Activated T-cell treated with anti-CD3 and anti-CD28 coated beads for 4 hours (primary cell): ENCODE results near the gene SERAC1.
"Not testable (repeated sequence)": the region's sequence is repeated elsewhere in the genome, so short reads cannot be mapped to it uniquely, and the experiment has no call there.

Experiments used
- DNase-seq: peaks from one replicate; pipeline ENCODE4 v3.0.0-alpha.2; 2020

SERAC1 gene

DNA sequence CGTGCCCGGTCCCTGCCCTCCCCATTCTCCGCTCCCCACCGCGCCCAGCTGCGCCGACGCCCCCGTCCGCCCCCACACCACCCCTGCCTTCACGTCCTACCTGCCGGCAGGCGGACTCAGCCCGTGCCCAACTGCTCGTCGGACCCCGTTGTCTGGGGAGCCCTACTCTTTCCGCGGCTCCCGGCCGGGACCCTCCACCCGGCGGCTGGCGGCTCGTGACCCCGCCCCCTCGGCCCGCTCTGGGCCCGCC lies at the start of gene SERAC1:
Gene SERAC1 (minus strand): TSS at position 223 of the 250 bp plus-strand sequence. CDS start 9,899 bp downstream, outside the sequence.
- no peak for DNase-seq

DNA sequence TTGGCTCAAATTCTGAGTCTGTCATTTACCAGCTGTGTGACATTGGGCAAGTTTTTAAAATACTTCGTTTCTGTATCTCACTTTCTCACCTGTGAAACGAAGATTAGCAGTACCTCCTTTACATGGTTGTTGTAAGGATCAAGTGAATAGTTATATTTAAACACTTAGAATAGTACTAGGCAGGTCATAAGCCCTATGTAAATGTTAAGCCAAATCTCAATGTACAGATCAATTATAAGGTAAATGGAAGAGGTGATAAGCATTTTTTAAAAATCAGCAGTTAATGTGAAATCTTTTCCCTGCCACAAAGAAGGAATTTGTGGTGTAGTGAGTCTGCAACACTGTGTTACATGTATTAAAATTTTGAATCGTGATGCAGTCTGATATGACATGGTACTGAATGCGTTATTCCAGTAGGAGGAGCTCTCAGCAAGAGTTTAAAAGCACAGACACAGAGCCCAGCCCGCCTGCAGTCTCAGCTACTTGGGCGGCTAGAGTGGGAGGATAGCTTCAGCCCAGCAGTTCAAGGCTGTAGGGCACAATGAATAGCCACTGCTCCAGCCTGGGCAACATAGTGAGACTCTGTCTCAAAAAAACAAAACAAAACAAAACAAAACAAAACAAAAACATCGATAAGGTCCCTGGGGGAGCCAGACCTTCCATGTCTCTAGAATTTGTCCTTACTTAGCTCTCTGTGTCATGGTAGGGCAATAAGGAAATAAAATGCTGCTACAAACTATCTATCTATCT lies 46.0 kb upstream of the SERAC1 start:
- DNase-seq = peak; percentile 25

DNA sequence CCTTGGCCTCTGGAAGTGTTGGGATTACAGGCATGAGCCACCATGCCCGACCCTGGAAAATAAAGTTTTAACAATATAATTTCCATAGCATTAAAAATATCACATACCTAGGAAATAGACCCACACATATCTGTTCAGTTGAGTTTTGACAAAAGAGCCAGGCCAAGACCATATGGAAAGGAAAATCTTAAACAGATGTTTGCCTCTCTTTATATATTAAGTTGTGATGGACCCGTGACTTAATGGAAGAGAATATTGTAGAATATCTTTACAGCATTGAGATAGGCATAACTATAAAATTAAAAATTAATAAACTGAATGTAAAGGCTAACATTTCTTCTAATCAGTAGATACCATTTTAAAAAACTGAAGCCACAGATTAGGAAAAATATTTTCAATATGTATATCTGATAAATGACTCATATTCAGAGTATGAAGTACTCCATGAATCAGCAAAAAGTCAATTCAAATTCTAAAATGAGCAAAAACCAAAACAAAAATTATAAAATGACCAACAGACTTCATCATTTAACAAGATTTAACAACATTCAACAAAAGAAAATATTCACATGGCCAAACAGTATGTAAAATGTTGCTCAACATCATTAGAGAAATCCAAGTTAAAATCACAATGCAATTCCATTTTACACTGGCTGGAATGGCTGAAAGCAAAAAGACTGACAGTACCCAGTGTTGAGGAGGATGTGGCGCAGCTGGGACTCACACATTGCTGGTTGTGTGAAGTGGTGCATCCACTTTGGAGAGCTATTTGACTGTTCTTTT lies 43.4 kb upstream of the SERAC1 start:
- DNase-seq = no peak

DNA sequence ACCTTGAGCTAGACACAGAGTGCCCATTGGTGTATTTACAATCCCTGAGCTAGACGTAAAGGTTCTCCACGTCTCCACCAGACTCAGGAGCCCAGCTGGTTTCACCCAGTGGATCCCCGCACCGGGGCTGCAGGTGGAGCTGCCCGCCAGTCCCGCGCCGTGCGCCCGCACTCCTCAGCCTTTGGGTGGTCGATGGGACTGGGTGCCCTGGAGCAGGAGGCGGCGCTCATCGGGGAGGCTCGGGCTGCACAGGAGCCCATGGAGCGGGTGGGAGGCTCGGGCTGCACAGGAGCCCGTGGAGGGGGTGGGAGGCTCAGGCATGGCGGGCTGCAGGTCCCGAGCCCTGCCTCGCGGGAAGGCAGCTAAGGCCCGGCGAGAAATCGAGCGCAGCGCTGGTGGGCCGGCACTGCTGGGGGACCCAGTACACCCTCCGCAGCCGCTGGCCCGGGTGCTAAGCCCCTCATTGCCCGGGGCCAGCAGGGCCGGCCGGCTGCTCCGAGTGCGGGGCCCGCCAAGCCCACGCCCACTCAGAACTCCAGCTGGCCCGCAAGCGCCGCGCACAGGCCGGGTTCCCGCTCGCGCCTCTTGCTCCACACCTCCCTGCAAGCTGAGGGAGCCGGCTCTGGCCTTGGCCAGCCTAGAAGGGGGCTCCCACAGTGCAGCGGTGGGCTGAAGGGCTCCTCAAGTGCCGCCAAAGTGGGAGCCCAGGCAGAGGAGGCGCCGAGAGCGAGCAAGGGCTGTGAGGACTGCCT lies 41.7 kb upstream of the SERAC1 start:
- DNase-seq = not testable (repeated sequence)

DNA sequence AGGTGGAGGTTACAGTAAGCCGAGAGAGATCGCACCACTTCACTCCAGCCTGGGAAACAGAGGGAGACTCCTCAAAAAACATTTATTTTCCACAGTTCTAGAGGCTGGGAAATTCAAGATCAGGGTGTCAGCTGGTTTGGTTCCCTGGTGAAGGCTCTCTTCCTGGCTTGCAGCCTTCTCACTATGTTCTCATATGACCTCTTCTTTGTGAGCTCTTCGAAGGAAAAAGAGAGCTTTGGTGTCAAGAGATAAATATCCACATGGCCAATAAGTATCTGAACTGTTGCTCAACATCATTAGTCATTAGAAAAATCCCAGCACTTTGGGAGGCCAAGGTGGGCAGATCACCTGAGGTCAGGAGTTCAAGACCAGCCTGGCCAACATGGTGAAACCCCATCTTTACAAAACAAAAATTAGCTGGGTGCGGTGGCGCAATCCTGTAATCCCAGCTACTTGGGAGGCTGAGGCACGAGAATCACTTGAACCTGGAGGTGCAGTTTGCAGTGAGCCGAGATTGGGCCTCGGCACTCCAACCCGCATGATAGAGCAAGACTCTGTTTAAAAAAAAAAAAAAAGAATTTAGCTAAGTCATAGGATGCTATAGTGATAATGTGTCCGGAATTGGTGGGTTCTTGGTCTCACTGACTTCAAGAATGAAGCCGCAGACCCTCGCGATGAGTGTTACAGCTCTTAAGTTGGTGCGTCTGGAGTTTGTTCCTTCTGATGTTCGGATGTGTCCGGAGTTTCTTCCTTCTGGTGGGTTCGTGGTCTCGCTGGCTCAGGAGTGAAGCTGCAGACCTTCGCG lies 40.4 kb upstream of the SERAC1 start:
- DNase-seq = not testable (repeated sequence)

DNA sequence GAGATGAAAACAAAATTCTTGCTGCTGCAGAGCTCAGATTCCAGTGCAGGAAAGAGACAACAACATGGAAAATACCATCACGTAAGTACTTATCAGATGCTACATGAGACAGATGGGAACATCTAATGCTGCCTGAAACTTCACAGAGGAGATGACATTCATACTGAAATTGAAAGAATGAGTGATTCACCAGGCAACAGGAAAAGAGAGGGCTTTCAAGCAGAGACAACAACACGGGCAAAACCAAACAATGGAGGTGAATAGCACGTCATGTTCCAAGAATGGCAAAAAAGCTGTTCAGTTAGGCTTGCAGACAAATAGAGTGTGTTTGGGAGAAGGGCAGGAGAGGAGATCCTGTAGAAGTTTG lies 39.3 kb upstream of the SERAC1 start:
- no peak for DNase-seq

DNA sequence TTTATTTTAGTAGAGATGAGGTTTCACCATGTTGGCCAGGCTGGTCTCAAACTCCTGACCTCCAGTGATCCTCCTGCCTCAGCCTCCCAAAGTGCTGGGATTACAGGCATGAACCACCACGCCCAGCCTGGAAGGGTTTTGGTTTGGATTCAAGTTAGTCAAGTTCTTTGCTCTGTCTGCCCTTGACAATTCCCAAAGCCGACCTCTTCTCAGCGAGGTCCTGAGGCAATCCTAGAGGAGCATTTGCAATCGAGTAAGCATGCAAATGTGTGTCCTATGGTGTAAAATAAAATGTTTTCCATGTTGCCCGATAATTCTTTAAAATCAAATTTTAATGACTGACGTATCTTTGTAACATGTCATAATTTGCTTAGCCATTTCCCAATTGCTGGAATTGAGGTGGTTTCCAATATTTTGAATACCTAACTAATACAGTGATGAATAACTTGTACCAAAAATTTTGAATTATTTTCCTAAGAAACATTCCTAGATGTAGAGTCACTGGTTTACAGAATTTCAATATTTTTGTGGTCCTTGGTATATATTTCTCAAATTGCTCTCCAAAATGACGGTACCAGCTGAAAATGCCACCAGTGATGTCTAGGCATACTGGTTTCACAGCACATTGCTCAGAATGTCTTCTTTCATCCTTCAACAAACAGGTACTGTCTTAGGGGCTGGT lies 38.8 kb upstream of the SERAC1 start:
- DNase-seq = no peak

DNA sequence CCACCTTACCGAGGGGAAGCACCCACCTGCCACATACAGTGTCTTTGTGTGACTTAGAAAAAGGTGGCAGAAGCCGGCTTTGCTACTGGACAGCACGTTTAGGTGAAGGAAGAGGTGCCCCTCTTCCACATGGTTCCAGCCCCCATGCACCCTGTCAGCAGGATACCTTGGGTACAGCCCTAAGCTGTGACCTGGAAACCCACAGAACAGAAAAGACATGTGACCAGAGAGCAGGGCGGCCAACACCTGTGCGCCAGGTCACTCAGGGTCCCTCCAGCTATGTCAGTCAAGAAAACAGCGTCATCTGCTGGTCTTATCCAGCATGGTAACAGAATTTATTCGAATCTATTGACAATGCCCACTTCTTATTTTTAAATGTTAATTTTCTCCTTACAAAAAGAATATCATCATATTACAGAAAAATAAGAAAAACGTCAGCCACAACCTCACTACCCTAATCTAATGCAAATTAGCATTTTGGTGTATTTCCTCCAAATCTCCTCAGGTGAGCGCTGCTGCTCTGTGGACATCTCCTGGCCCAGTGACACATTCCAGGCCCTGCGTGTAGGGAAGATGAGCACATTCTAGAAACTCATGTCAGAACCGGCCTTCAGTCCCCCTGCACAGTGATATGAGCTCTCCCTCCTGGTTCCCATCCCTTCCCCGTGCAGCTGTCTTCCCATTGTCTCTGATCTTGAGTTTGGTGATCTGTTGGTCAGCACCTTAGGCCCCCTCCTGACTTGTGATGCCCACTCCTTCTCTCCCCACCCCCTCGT lies 37.3 kb upstream of the SERAC1 start:
- no peak for DNase-seq

DNA sequence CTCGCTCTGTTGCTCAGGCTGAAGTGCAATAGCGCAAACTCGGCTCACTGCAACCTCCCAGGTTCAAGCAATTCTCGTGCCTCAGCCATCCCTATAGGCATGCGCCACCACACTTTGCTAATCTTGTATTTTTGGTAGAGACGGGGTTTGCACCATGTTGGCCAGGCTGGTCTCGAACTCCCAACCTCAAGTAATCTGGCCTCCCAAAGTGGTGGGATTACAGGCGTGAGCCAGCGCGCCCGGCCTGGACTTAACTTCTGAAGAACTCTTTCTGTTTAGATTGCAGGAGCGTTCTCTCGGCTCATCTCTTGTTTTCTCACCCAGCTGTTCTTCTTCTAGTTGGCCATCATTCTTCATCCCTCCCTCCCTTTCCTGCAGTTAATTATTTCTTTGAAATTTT lies 30.4 kb upstream of the SERAC1 start:
- DNase-seq = no peak

DNA sequence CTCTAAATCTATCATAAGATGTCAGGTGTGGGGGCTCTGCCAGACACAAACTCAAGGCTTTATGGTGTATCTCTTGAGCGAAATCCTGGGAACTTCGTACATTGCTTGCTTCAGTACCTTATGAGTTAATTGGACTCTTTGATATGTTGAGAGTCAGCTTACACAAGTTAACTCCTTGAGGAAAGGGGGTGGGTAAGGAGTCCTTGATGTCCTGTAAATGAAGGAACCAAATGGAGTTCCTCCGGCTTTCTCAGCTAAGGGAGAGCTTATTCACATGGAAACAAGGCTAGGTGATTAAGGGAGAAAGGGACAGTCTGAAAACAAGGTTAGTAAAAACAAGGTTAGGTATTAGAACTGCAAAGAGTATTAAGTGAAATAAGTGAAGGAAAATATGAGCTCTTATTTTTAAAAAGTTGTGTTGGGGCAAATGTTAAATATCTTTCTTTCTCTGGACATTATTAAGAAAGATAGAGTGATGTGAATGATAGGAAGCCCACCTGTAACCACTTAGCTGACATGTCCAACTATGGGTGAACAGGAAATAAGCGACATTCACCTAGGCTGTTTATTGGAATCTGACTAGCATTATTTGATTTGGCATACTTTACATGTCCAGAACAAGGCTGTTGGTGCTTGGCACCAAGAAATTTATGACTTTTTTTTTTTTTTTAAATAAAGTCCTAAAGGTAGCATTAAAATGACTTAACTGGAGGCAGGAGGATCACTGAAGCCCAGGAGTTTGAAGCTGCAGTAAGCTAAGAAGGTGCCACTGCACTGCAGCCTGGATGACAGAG lies 26.6 kb upstream of the SERAC1 start:
- no peak for DNase-seq

DNA sequence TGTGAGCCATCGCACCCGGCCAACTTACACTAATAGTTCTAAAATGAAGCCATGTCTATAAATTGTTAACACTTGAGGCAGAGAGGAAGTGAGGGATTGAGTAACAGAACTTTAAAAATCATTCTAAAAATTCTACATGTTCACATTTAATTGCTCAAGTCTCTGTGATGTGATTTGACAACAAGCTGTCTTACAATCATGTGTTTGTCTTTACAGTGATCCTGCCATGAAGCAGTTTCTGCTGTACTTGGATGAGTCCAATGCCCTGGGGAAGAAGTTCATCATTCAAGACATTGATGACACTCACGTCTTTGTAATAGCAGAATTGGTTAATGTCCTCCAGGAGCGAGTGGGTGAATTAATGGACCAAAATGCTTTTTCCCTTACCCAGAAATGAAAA lies 23.7 kb upstream of the SERAC1 start:
- DNase-seq = no peak

DNA sequence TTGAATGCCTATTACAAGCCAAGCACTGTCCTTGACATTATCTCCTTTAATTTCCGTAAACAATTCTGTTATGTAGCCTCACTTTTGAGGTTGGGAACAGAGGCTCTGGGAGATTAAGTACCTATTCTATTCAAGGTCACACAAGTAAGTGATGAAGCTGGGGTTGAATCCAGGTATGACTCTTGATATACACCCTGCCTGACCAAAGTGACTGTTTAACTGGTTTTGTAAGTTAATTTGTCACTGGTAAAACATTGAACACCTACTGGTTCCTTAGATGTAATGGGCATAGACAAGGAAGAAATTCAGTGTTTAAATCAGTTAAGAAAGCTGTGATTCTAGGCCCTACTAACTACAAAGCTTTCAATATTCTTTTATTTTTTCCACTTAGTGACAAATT lies 23.0 kb upstream of the SERAC1 start:
- DNase-seq = no peak

DNA sequence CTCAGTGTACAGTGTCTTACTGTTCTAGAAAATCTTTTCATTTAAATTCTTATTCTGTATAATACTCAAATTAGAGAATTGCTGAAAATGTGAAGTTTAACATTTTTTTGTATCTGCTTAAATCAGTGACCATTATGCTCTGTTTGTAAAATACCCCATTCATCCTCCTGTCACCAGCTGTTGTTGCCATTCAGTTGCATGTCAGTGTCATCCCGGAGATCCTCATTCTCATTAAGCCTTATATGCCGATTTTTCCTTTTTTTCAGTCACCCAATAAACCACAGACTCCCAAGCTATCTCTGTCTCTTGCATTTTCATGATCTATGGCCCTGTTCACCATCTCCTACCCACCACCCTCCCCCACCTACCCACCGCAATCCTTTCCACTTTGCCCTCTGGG lies 20.5 kb upstream of the SERAC1 start:
- DNase-seq = no peak

DNA sequence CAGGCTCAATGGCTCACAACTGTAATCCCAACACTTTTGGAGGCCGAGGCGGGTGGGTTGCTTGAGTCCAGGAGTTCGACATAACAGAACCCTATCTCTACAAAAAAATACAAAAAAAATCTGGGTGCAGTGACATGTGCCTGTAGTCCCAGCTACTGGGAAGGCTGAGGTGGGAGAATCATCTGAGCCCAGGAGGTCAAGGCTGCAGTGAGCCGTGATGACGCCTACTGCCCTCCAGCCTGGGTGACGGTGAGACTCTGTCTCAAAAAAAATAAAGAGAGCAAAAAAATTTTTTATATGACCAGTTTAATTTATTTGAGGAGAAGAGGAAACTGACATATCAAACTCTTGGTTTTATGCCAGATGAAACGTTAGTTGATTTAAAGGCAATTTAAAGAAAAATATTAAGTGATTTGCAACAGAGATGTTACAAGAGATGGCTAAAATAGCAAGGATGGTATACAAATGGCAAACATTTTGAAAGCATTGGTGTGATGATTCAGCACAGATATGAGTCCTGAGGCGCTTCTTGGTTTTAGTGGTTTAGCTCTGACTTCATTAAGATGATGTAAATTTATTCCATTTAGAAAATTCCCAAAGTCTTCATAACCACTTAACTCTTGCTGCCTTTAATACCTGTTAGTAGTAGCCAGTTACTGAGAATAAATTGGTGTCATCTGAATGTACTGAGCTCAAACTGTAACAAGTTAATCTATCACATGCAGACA lies 17.8 kb upstream of the SERAC1 start:
- DNase-seq = no peak

DNA sequence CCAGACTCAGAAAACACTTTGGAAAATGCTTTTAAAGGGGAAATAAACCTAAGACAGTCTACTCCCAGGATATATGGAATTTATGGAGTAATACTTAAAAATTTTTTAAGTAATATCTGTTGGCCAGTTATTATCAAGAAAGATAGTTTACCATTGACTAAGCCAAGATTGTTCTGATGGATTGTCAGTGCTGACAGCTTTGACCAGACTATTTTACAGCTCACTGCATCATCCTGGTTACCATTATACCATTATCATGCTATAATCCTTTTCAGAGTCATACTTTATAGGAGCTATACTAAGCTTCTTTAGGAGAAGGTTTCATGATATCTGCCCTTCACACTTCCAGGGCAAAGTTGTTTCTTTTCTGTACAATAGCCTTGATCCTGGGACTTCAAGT lies 16.5 kb upstream of the SERAC1 start:
- no peak for DNase-seq

DNA sequence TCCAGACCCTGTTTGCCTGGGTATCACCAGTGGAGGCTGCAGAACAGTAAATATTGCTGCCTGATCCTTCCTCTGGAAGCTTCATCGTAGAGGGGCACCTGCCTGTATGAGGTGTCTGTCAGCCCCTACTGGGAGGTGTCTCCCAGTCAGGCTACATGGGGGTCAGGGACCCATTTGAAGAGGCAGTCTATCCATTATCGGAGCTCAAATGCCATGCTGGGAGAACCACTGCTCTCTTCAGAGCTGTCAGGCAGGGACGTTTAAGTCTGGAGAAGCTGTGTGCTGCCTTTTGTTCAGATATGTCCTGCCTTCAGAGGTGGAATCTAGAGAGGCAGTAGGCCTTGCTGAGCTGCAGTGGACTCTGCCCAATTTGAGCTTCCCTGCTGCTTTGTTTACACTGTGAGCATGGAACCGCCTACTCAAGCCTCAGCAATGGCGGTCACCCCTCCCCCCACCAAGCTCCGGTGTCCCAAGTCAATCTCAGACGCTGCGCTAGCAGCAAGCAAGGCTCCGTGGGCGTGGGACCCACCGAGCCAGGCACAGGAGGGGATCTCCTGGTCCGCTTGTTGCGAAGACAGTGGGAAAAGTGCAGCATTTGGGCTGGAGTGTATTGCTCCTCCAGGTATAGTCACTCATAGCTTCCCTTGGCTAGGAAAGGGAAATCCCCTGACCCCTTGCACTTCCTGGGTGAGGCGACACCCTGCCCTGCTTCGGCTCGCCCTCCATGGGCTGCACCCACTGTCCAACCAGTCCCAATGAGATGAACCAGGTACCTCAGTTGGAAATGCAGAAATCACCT lies 15.3 kb upstream of the SERAC1 start:
- not testable (repeated sequence) for DNase-seq

DNA sequence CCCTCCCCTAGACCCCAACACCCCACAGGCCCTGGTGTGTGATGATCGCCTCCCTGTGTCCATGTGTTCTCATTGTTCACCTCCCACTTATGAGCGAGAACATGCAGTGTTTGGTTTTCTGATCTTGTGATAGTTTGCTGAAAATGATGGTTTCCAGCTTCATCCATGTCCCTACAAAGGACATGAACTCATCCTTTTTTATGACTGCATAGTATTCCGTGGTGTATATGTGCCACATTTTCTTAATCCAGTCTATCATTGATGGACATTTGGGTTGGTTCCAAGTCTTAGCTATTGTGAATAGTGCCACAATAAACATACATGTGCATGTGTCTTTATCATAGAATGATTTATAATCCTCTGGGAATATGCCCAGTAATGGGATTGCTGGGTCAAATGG lies 9.7 kb upstream of the SERAC1 start:
- DNase-seq = not testable (repeated sequence)

DNA sequence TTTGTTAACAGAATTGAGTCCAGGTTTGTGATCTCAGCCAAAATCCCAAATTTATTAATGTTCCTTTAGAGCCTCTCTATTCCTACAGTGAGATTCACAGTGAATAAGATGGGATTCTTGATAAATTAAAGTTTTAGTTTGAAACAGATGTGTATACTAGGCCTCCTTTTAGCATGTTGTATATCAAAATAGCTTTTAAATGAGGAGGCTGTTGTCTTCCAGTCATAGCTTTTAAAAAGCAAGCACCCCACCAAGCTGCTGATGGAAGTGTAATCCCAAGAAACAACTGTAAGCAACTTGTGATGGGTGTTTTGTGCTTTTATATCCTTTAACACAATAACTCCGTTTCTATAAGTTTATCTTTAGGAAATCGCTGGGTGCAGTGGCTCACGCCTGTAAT lies 7.0 kb upstream of the SERAC1 start:
- no peak for DNase-seq

DNA sequence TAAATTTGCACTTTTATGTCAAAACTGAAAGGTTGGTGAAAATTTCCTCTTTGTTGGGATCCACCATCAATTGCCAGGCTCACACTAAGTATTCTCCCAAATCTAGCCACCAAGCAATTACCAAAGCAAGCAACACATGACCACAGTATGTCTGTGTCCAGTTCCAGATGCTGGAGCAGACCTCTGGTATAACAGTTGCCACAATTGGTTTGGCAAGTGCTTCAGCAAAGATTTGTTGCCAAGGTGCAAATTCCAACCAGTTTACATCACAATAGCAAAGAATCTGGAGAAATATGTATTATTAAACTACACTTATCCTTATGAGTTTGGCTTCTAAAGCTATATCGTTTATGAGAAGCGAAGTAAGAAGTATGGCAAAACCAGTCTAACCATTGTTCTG lies 6.5 kb upstream of the SERAC1 start:
- no peak for DNase-seq
